GM12892 (cell line): ENCODE data around the gene UBA6.
"Not testable (repeated sequence)": the region's sequence is repeated elsewhere in the genome, so short reads cannot be mapped to it uniquely, and the experiment has no call there.

ENCODE experiments used
- DNase-seq: peaks from one replicate; pipeline ENCODE4 v3.0.0; 2011; ENCODE audit not compliant: insufficient read length
- FAIRE-seq: peaks from 2 replicates; lab custom pipeline; 2011; peaks lifted over from hg19 to GRCh38; lab: Jason Lieb, UNC
- POLR2A ChIP-seq: IDR thresholded peaks from 2 replicates; pipeline ENCODE4 v1.6.1; 2011; ENCODE audit warnings: low read depth, low read length, control low read depth
- POLR2AphosphoS5 ChIP-seq: IDR thresholded peaks from 2 replicates; pipeline ENCODE4 v1.6.1; 2011; ENCODE audit warnings: low read depth, low read length, control low read depth
- TAF1 ChIP-seq: IDR thresholded peaks from 2 replicates; pipeline ENCODE4 v1.6.1; 2011; ENCODE audit warnings: low read depth, mild to moderate bottlenecking, control low read depth, low read length, borderline replicate concordance

The UBA6 gene

GRCh38 chr4:67712650-67713528, 11.9 kb upstream of the UBA6 start:
- TF ChIP-seq TAF1 (no peak), POLR2A (no peak), POLR2AphosphoS5 (no peak)
- DNase-seq, result no peak
- FAIRE-seq, result no peak

- DNase-seq, result no peak
- TF ChIP-seq TAF1, result no peak
- no peak for FAIRE-seq
These were observed 11.2 kb upstream of the UBA6 start for GRCh38 chr4:67712000-67712625.

- not testable (repeated sequence) for DNase-seq, FAIRE-seq
These were observed 5.7 kb upstream of the UBA6 start for GRCh38 chr4:67706682-67707081.

GRCh38 chr4:67704843-67705242, 3.9 kb upstream of the UBA6 start:
- no peak for TF ChIP-seq POLR2A
- no peak for TF ChIP-seq POLR2AphosphoS5
- TF ChIP-seq TAF1, result no peak
- no peak for FAIRE-seq
- DNase-seq, result no peak

GRCh38 chr4:67702166-67702565, 1.2 kb upstream of the UBA6 start:
- no peak for DNase-seq
- TF ChIP-seq TAF1, result no peak
- no peak for TF ChIP-seq POLR2A
- no peak for TF ChIP-seq POLR2AphosphoS5
- peak; percentile 51 for FAIRE-seq

- FAIRE-seq (no peak), DNase-seq (no peak)
- TF ChIP-seq TAF1 (no peak), POLR2AphosphoS5 (no peak), POLR2A (no peak)
These were observed 529 bp upstream of the UBA6 start for GRCh38 chr4:67701517-67701850.

- DNase-seq (peak; percentile 23), FAIRE-seq (no peak)
- TF ChIP-seq TAF1 (no peak), POLR2AphosphoS5 (no peak), POLR2A (no peak)
These were observed 728 bp downstream of the UBA6 start for GRCh38 chr4:67700116-67700737.

- TF ChIP-seq TAF1, result no peak
- FAIRE-seq (no peak), DNase-seq (no peak)
These were observed 1.4 kb downstream of the UBA6 start for GRCh38 chr4:67699603-67700002.

- DNase-seq (no peak), FAIRE-seq (no peak)
- TF ChIP-seq POLR2A (no peak), TAF1 (no peak), POLR2AphosphoS5 (no peak)
These were observed 2.9 kb downstream of the UBA6 start for GRCh38 chr4:67697860-67698687.

- TF ChIP-seq TAF1 (no peak), POLR2AphosphoS5 (no peak), POLR2A (no peak)
- DNase-seq, result no peak
- FAIRE-seq, result no peak
These were observed 4.9 kb downstream of the UBA6 start for GRCh38 chr4:67696061-67696460.

- no peak for FAIRE-seq
- TF ChIP-seq POLR2A (no peak), POLR2AphosphoS5 (no peak), TAF1 (no peak)
These were observed 6.3 kb downstream of the UBA6 start for GRCh38 chr4:67694662-67695061.

More at GRCh38 chr4:67694662-67695061, 6.3 kb downstream of the UBA6 start:
- DNase-seq, result no peak
